Activated T-cell treated with anti-CD3 and anti-CD28 coated beads, Interleukin-2, amount 50 U/mL, for 48 hours (primary cell): ENCODE data around the gene SRF.

Experiments used
- DNase-seq, 2 experiments: peaks; one replicate each; pipeline ENCODE4 v3.0.0-alpha.2; 2020

The SRF gene

GRCh38 chr6:43184268-43184985 is 13.4 kb downstream of the SRF start:
- no peak for DNase-seq

GRCh38 chr6:43185391-43185985 is 14.4 kb downstream of the SRF start:
- no peak for DNase-seq

DNA sequence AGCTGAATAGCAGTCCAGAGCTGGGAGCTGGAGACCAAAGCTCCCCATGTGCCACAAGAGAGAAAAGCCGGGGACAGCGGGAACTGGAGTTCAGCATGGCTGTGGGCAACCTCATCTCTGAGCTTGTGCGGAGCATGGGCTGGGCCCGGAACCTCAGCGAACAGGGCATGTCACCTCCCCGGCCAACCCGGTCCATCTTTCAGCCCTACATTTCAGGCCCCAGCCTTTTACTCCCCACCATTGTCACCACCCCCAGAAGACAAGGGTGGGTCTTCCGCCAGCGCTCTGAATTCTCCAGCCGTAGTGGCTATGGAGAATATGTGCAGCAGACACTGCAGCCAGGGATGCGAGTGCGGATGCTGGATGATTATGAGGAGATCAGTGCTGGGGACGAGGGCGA is 14.9 kb downstream of the SRF start:
- DNase-seq: no peak

DNA sequence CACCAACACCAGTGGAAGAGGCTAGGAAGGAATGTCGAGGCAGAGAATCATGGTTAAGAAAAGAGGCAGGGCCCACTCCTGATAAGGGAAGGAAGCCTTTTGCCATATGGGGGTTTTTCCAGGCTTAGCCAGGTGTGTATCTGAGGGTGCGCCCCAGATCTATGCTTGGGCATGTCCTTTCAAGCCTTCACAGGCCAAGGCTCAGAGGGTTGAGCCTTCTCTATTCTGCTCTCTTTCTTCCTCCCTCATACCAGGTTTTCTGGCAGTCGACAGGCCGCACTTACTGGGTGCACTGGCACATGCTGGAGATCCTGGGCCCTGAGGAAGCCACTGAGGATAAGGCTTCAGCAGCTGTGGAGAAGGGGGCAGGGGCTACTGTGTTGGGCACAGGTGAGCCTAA is 15.6 kb downstream of the SRF start:
- no peak for DNase-seq

DNA sequence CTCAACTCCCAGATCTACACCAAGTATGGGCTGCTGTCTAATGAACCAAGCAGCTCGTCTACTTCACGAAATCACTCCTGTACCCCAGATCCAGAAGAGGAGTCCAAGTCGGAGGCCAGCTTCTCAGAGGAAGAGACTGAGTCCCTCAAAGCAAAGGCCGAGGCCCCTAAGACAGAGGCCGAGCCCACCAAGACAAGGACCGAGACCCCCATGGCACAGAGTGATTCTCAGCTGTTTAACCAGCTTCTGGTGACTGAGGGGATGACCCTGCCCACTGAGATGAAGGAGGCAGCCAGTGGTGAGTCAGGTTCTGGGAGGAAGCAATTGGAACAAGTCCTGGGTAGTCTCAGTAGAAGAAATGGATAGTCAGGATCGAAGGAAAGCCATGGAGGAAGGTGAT is 16.8 kb downstream of the SRF start:
- no peak for DNase-seq

DNA sequence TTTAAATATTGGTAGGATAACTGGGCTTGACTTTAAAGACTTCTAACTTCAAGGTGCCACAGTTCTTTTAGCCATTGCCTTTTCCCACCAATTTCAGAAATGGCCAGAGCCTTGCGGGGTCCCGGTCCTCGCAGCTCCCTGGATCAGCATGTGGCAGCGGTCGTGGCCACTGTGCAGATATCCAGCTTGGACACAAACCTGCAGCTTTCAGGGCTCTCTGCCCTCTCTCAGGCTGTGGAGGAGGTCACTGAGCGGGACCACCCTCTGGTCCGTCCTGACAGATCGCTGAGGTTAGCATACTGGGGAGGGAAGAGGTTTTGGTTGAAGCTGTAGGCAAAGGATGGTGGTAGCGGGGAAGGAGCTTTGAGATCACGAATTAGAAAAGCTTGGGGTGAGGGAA is 17.4 kb downstream of the SRF start:
- DNase-seq: no peak

DNA sequence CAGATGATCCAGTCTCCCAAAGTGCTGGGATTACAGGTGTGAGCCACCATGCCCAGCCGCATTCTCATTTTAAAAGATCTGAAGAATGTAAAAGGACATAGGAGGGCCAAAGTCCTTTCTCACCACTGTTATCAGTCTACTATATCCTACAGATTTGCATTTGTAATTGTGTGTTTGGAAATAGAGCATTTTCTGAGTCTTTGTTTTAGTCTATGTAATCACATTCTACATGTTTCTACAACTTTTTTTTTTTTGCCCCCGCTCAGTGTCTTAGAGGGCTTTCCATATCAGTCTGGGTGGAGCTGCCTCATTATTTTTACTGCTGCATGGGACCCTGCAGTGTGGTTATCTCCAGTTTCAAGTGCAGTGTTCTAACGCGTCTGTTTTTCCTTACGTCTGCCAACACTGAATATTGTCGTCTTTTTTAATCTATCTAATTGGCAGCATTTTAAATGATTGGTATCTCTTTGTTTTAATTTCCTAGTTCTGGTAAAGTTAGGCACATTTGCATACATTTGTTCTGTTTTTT is 18.8 kb downstream of the SRF start:
- DNase-seq: no peak

DNA sequence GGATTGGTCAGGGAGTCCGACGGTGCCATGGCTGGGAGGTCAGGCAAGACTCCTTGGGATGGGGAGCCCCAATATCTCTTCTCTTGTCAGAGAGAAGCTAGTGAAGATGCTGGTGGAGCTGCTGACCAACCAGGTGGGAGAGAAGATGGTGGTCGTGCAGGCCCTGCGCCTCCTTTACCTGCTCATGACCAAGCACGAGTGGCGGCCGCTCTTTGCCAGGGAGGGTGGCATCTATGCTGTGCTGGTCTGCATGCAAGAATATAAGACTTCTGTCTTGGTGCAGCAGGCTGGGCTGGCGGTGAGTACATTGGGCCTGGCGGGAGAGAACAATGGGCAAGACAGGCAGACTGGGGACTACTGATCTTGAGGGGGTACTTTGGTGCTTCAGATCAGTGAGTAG is 21.8 kb downstream of the SRF start:
- DNase-seq: no peak

GRCh38 chr6:43193929-43194328 is 22.9 kb downstream of the SRF start:
- DNase-seq: no peak

GRCh38 chr6:43196337-43196736 is 25.3 kb downstream of the SRF start:
- no peak for DNase-seq

GRCh38 chr6:43199912-43200311 is 28.8 kb downstream of the SRF start:
- no peak for DNase-seq

- DNase-seq: no peak
Observed at GRCh38 chr6:43200541-43200940, 29.5 kb downstream of the SRF start.

- no peak for DNase-seq
Observed at GRCh38 chr6:43202451-43202850, 31.4 kb downstream of the SRF start.

DNA sequence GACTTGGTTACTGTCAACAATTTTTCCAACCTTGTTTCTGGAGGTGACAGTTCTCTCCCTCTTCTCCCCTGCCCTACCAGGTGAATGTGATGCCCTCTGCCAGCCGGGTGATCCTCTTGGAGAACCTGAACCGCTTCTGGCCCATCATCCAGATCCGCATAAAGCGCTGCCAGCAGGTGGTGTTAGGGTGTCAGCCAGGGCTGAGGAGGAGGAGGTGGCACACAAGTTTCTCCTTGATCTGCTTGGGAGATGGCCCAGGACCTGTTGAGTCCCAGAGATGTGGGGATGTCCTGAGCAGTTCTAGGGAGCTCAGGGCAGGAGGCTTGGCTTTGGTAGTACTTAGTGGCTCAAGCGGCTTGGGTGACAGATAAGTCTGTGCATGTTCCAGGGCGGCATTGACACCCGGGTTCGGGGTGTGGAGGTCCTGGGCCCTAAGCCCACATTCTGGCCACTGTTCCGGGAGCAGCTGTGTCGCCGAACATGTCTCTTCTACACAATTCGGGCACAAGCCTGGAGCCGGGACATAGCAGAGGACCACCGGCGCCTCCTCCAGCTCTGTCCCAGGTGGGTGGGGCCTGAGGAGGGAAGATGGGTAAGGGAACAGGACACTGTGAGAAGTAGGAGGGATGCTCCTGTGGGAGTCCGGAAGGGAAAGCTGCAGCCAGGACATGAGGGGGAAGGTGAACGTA is 32.1 kb downstream of the SRF start:
- no peak for DNase-seq

GRCh38 chr6:43203718-43204095 is 32.6 kb downstream of the SRF start:
- DNase-seq: no peak

GRCh38 chr6:43204271-43205105 is 33.4 kb downstream of the SRF start:
- DNase-seq: no peak

DNA sequence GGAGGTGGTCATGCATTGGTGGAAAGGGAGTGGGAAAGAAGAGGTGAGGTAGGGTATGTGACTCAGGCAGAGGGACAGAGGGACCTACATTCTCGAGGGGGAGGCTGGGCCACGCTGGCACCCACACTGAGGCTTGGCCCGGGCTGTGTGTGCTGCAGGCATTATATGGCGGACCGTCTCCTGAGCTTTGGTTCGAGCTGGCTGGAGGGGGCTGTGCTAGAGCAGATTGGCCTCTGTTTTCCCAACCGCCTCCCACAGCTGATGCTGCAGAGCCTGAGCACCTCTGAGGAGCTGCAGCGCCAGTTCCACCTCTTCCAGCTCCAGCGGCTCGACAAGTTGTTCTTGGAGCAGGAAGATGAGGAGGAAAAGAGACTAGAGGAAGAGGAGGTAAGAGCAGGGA is 34.8 kb downstream of the SRF start:
- DNase-seq: no peak

- no peak for DNase-seq
Observed at GRCh38 chr6:43207286-43207685, 36.2 kb downstream of the SRF start.

GRCh38 chr6:43211955-43212354 is 40.9 kb downstream of the SRF start:
- no peak for DNase-seq

- DNase-seq: no peak
Observed at GRCh38 chr6:43213431-43213830, 42.4 kb downstream of the SRF start.

GRCh38 chr6:43215066-43215465 is 44.0 kb downstream of the SRF start:
- no peak for DNase-seq

DNA sequence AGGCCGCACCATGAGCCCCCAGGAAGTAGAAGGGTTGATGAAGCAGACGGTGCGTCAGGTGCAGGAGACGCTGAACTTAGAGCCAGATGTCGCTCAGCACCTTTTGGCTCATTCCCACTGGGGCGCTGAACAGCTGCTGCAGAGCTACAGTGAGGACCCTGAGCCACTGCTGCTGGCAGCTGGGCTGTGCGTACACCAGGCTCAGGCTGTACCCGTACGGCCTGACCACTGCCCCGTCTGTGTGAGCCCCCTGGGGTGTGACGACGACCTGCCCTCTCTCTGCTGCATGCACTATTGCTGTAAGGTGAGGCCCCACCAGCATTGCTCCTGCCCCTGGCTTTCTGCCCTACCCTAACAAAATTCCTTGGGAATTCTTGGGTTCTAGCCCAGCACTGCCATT is 45.1 kb downstream of the SRF start:
- DNase-seq: no peak

DNA sequence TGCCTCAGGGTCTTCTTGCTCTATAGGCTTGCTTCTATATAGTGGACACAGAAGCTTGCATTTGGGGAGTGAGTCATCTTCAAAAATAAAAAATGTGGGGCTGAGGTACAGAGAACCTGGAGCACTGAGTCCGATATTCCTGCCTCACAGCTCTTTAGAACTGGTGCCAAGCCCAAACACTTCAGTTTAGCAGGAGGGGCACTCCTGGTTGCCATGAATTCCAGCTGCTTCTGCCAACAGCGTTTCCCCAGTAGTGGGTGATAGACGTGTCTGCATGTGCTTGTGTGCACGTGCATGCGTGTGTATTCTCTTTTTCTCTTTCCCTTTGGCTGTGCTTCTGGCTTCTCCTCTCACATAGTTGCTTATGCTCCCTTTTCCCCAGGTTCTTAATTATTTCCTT is 46.3 kb downstream of the SRF start:
- DNase-seq: no peak
